HG02885 (cell line): Measurements from ENCODE around the gene ABCC8.

Experiments used
- ATAC-seq: cut with Tn5 transposase; IDR thresholded peaks from one replicate; pipeline ENCODE4 v1.9.1; 2021; ENCODE audit warnings: mild to moderate bottlenecking; ENCODE audit not compliant: unreplicated experiment, poor library complexity

The ABCC8 gene

GRCh38 chr11:17393472-17393871, 83.2 kb downstream of the ABCC8 start:
- ATAC-seq = no peak

GRCh38 chr11:17392872-17393271, 83.8 kb downstream of the ABCC8 start:
- no peak for ATAC-seq

- ATAC-seq = no peak
Measured at GRCh38 chr11:17391493-17392355, 84.9 kb downstream of the ABCC8 start.

GRCh38 chr11:17389957-17390649, 86.5 kb downstream of the ABCC8 start:
- no peak for ATAC-seq

- peak; percentile 70 for ATAC-seq
Measured at GRCh38 chr11:17389211-17389956, 87.3 kb downstream of the ABCC8 start.

- peak; percentile 53 for ATAC-seq
Measured at GRCh38 chr11:17388609-17389210, 87.9 kb downstream of the ABCC8 start, which contains the start of gene KCNJ11. KCNJ11 (minus strand) TSS chr11:17388659; CDS start chr11:17388091, 568 bp downstream.

- ATAC-seq = no peak
Measured at GRCh38 chr11:17387811-17388210, 88.8 kb downstream of the ABCC8 start.

GRCh38 chr11:17387254-17387653, 89.4 kb downstream of the ABCC8 start:
- ATAC-seq = no peak

GRCh38 chr11:17386331-17387084, 90.1 kb downstream of the ABCC8 start:
- ATAC-seq = peak; percentile 65

GRCh38 chr11:17385926-17386325, 90.7 kb downstream of the ABCC8 start:
- no peak for ATAC-seq

- ATAC-seq = no peak
Measured at GRCh38 chr11:17385492-17385891, 91.2 kb downstream of the ABCC8 start.

- peak; percentile 66 for ATAC-seq
Measured at GRCh38 chr11:17384002-17384511, 92.6 kb downstream of the ABCC8 start.

- ATAC-seq = peak; percentile 10
Measured at GRCh38 chr11:17383461-17383860, 93.2 kb downstream of the ABCC8 start.

- ATAC-seq = no peak
Measured at GRCh38 chr11:17382046-17382728, 94.5 kb downstream of the ABCC8 start.

- ATAC-seq = no peak
Measured at GRCh38 chr11:17381156-17381555, 95.5 kb downstream of the ABCC8 start.

- no peak for ATAC-seq
Measured at GRCh38 chr11:17379383-17380180, 97.1 kb downstream of the ABCC8 start.

- ATAC-seq = no peak
Measured at GRCh38 chr11:17378655-17379054, 98.0 kb downstream of the ABCC8 start.

GRCh38 chr11:17376493-17376892, 100.2 kb downstream of the ABCC8 start:
- no peak for ATAC-seq
